ENCODE measurements around the gene TRIM5. TPM values are rescaled to one million over a fixed set of nuclear protein-coding genes. Genes with fewer than 3 reads are reported as not detected.
A peak's percentile ranks its signal among the peaks of the same experiment; 100 is the strongest.

TRIM5 gene
- total and polyA plus RNA-seq, 4 experiments from 2014 or later, result 9.1 to 35.5 (median 21.7) TPM

GRCh38 chr11:5639953-5640352, 44.9 kb downstream of the TRIM5 start:
- peaks cover 0 to 1% (median 0%) of the 10 kb centered on the region in 4 donors for H3K4me1 Mint-ChIP-seq
- no peaks in the 10 kb centered on the region for H3K27me3 ChIP-seq (ENCODE audit: insufficient read depth, low read length)
- POLR2A ChIA-PET (ENCODE audit: partially characterized antibody), result no interaction called here
- no peaks in the 10 kb centered on the region for H3K27me3 Mint-ChIP-seq
- no peak overlapping the region for H3K27ac Mint-ChIP-seq
- DNase-seq, result no peak
- no peak overlapping the region for H3K4me3 ChIP-seq (ENCODE audit: low read length in 2 of 2)
- H3K36me3 Mint-ChIP-seq, result peaks cover 69 to 88% of the 10 kb centered on the region in 2 donors
- CTCF ChIA-PET (ENCODE audit: partially characterized antibody), result interaction anchor here (0.7 kb wide), 1 partner anchor 40 kb away, joined by 3 read pairs; no protein-coding TSS in a partner anchor
- H3K27ac ChIP-seq (ENCODE audit: low read depth, low read length), result no peak overlapping the region
- no peaks in the 10 kb centered on the region for H3K4me1 ChIP-seq (ENCODE audit: insufficient read depth, low read length)
- peaks cover 0 to 3% (median 0%) of the 10 kb centered on the region in 8 donors for H3K9me3 Mint-ChIP-seq
- H3K36me3 ChIP-seq (ENCODE audit: insufficient read depth, low read length), result peaks cover 13% of the 10 kb centered on the region
- no peaks in the 10 kb centered on the region for H3K9me3 ChIP-seq (ENCODE audit: control insufficient read depth in 1 of 2, low read length in 2 of 2)
- intact Hi-C loops (cut with micrococcal nuclease), result no loop called here
- no peak overlapping the region for H3K4me3 Mint-ChIP-seq

- H3K27me3 ChIP-seq (ENCODE audit: insufficient read depth, low read length), result no peaks in the 10 kb centered on the region
- H3K9me3 ChIP-seq (ENCODE audit: control insufficient read depth in 1 of 2, low read length in 2 of 2), result no peaks in the 10 kb centered on the region
- no peak for DNase-seq
- intact Hi-C loops (cut with micrococcal nuclease), result no loop called here
- ChIA-PET POLR2A (ENCODE audit: partially characterized antibody) (no interaction called here), CTCF (ENCODE audit: partially characterized antibody) (interaction anchor here (0.7 kb wide), 1 partner anchor 575 kb away, joined by 3 read pairs; no protein-coding TSS in a partner anchor)
- peaks cover 46 to 59% of the 10 kb centered on the region in 2 donors for H3K36me3 Mint-ChIP-seq
- no peaks in the 10 kb centered on the region for H3K27me3 Mint-ChIP-seq
- peaks cover 13 to 20% (median 18%) of the 10 kb centered on the region in 4 donors for H3K4me1 Mint-ChIP-seq
- H3K27ac ChIP-seq (ENCODE audit: low read depth, low read length), result no peak overlapping the region
- no peaks in the 10 kb centered on the region for H3K9me3 Mint-ChIP-seq
- H3K36me3 ChIP-seq (ENCODE audit: insufficient read depth, low read length), result peaks cover 7% of the 10 kb centered on the region
- peaks cover 2% of the 10 kb centered on the region for H3K4me1 ChIP-seq (ENCODE audit: insufficient read depth, low read length)
- peak overlapping the region in 1 of 7 donors; percentile 53 for H3K27ac Mint-ChIP-seq
- H3K4me3 Mint-ChIP-seq, result no peak overlapping the region
- no peak overlapping the region for H3K4me3 ChIP-seq (ENCODE audit: low read length in 2 of 2)
Observed at GRCh38 chr11:5631969-5632635, 52.8 kb downstream of the TRIM5 start.

GRCh38 chr11:5631417-5631816, 53.5 kb downstream of the TRIM5 start:
- peak overlapping the region in 2 of 7 donors; percentile 2 to 37 for H3K27ac Mint-ChIP-seq
- ChIA-PET CTCF (ENCODE audit: partially characterized antibody) (no interaction called here), POLR2A (ENCODE audit: partially characterized antibody) (no interaction called here)
- H3K4me1 ChIP-seq (ENCODE audit: insufficient read depth, low read length), result peaks cover 9% of the 10 kb centered on the region
- H3K9me3 ChIP-seq (ENCODE audit: control insufficient read depth in 1 of 2, low read length in 2 of 2), result no peaks in the 10 kb centered on the region
- H3K4me1 Mint-ChIP-seq, result peaks cover 20 to 26% (median 22%) of the 10 kb centered on the region in 4 donors
- peaks cover 42 to 56% of the 10 kb centered on the region in 2 donors for H3K36me3 Mint-ChIP-seq
- no peak overlapping the region for H3K4me3 ChIP-seq (ENCODE audit: low read length in 2 of 2)
- H3K36me3 ChIP-seq (ENCODE audit: insufficient read depth, low read length), result peaks cover 7% of the 10 kb centered on the region
- H3K4me3 Mint-ChIP-seq, result no peak overlapping the region
- DNase-seq, result no peak
- H3K27ac ChIP-seq (ENCODE audit: low read depth, low read length), result no peak overlapping the region
- no peaks in the 10 kb centered on the region for H3K27me3 ChIP-seq (ENCODE audit: insufficient read depth, low read length)
- intact Hi-C loops (cut with micrococcal nuclease), result no loop called here
- H3K27me3 Mint-ChIP-seq, result no peaks in the 10 kb centered on the region
- no peaks in the 10 kb centered on the region for H3K9me3 Mint-ChIP-seq

- intact Hi-C loops (cut with micrococcal nuclease), result no loop called here
Observed at GRCh38 chr11:5626196-5626595, 58.7 kb downstream of the TRIM5 start.

GRCh38 chr11:5625281-5625680, 59.6 kb downstream of the TRIM5 start:
- DNase-seq, result no peak
- ChIA-PET POLR2A (ENCODE audit: partially characterized antibody) (interaction anchor here (2.3 to 2.5 kb wide), 2 partner anchors 59 to 64 kb away, joined by 8 to 15 read pairs; partner anchors contain the start of genes TRIM22 and TRIM5), CTCF (ENCODE audit: partially characterized antibody) (interaction anchor here (1.2 to 1.4 kb wide), 2 partner anchors 59 to 87 kb away, joined by 3 read pairs; no protein-coding TSS in a partner anchor)
- H3K9me3 ChIP-seq (ENCODE audit: control insufficient read depth in 1 of 2, low read length in 2 of 2), result no peaks in the 10 kb centered on the region
- H3K4me1 Mint-ChIP-seq, result peaks cover 31 to 52% (median 39%) of the 10 kb centered on the region in 4 donors
- peak overlapping the region; percentile 86 to 98 (median 94) for H3K4me3 Mint-ChIP-seq
- H3K36me3 ChIP-seq (ENCODE audit: insufficient read depth, low read length), result no peaks in the 10 kb centered on the region
- no peaks in the 10 kb centered on the region for H3K27me3 ChIP-seq (ENCODE audit: insufficient read depth, low read length)
- intact Hi-C loops (cut with micrococcal nuclease), result no loop called here
- no peaks in the 10 kb centered on the region for H3K27me3 Mint-ChIP-seq
- H3K4me3 ChIP-seq (ENCODE audit: low read length in 2 of 2), result peak overlapping the region; percentile 71 to 85
- H3K27ac ChIP-seq (ENCODE audit: low read depth, low read length), result peak overlapping the region; percentile 62
- H3K9me3 Mint-ChIP-seq, result no peaks in the 10 kb centered on the region
- peaks cover 8 to 16% of the 10 kb centered on the region in 2 donors for H3K36me3 Mint-ChIP-seq
- peak overlapping the region; percentile 68 to 99 (median 92) for H3K27ac Mint-ChIP-seq
- H3K4me1 ChIP-seq (ENCODE audit: insufficient read depth, low read length), result peaks cover 32% of the 10 kb centered on the region

More at GRCh38 chr11:5626196-5626595, 58.7 kb downstream of the TRIM5 start:
- Mint-ChIP-seq H3K9me3 (no peaks in the 10 kb centered on the region), H3K27me3 (no peaks in the 10 kb centered on the region), H3K27ac (peak overlapping the region in 5 of 7 donors; percentile 68 to 99 (median 92)), H3K4me1 (peaks cover 33 to 56% (median 42%) of the 10 kb centered on the region in 4 donors), H3K4me3 (peak overlapping the region; percentile 86 to 98 (median 94)), H3K36me3 (peaks cover 9 to 20% of the 10 kb centered on the region in 2 donors)
- DNase-seq, result no peak
- no peak overlapping the region for H3K27ac ChIP-seq (ENCODE audit: low read depth, low read length)
- H3K4me3 ChIP-seq (ENCODE audit: low read length in 2 of 2), result no peak overlapping the region
- H3K36me3 ChIP-seq (ENCODE audit: insufficient read depth, low read length), result no peaks in the 10 kb centered on the region
- H3K9me3 ChIP-seq (ENCODE audit: control insufficient read depth in 1 of 2, low read length in 2 of 2), result no peaks in the 10 kb centered on the region
- ChIA-PET CTCF (ENCODE audit: partially characterized antibody) (interaction anchor here (1.7 kb wide), 1 partner anchor 58 kb away, joined by 8 read pairs; the partner anchor contains the start of gene TRIM5), POLR2A (ENCODE audit: partially characterized antibody) (no interaction called here)
- peaks cover 32% of the 10 kb centered on the region for H3K4me1 ChIP-seq (ENCODE audit: insufficient read depth, low read length)
- H3K27me3 ChIP-seq (ENCODE audit: insufficient read depth, low read length), result no peaks in the 10 kb centered on the region

- no peaks in the 10 kb centered on the region for H3K27me3 ChIP-seq (ENCODE audit: insufficient read depth, low read length)
- peak within 1 kb of the TSS; percentile 68 to 99 (median 93) for H3K27ac Mint-ChIP-seq
- H3K27me3 Mint-ChIP-seq, result no peaks in the 10 kb centered on the region
- H3K36me3 Mint-ChIP-seq, result peaks cover 8 to 14% of the 10 kb centered on the region in 2 donors
- peak; percentile 71 to 80 (median 74) for DNase-seq
- H3K36me3 ChIP-seq (ENCODE audit: insufficient read depth, low read length), result no peaks in the 10 kb centered on the region
- peak within 1 kb of the TSS; percentile 71 to 85 for H3K4me3 ChIP-seq (ENCODE audit: low read length in 2 of 2)
- H3K4me1 ChIP-seq (ENCODE audit: insufficient read depth, low read length), result peaks cover 32% of the 10 kb centered on the region
- peaks cover 29 to 52% (median 38%) of the 10 kb centered on the region in 4 donors for H3K4me1 Mint-ChIP-seq
- peak within 1 kb of the TSS; percentile 62 for H3K27ac ChIP-seq (ENCODE audit: low read depth, low read length)
- ChIA-PET POLR2A (ENCODE audit: partially characterized antibody) (interaction anchor here (2.3 to 2.5 kb wide), 2 partner anchors 60 to 65 kb away, joined by 8 to 15 read pairs; partner anchors contain the start of genes TRIM22 and TRIM5), CTCF (ENCODE audit: partially characterized antibody) (interaction anchor here (1.2 to 1.4 kb wide), 2 partner anchors 59 to 87 kb away, joined by 3 read pairs; no protein-coding TSS in a partner anchor)
- intact Hi-C loops (cut with micrococcal nuclease), result loop anchor here (1.0 kb wide), 1 partner anchor 61 kb away; the partner anchor contains the start of gene TRIM5
- H3K4me3 Mint-ChIP-seq, result peak within 1 kb of the TSS; percentile 86 to 98 (median 94)
- no peaks in the 10 kb centered on the region for H3K9me3 Mint-ChIP-seq
- no peaks in the 10 kb centered on the region for H3K9me3 ChIP-seq (ENCODE audit: control insufficient read depth in 1 of 2, low read length in 2 of 2)
Observed at GRCh38 chr11:5624489-5625279, 60.2 kb downstream of the TRIM5 start, which contains the start of gene TRIM34. TRIM34 (plus strand) TSS chr11:5625001; CDS start chr11:5632332, 7,331 bp downstream.
